T follicular helper cell (primary cell): ENCODE measurements around the gene BCL2L15.

Experiments used
- DNase-seq: peaks from one replicate; pipeline ENCODE4 v3.0.0-alpha.2; 2020; ENCODE audit warnings: low read depth
- total RNA-seq, 2 experiments: gene quantifications; one replicate each; lab custom pipeline; 2026; lab: John Stamatoyannopoulos, UW

BCL2L15 gene
- total RNA-seq, result 1.6 to 1.7 reads per million in 2 experiments

DNA sequence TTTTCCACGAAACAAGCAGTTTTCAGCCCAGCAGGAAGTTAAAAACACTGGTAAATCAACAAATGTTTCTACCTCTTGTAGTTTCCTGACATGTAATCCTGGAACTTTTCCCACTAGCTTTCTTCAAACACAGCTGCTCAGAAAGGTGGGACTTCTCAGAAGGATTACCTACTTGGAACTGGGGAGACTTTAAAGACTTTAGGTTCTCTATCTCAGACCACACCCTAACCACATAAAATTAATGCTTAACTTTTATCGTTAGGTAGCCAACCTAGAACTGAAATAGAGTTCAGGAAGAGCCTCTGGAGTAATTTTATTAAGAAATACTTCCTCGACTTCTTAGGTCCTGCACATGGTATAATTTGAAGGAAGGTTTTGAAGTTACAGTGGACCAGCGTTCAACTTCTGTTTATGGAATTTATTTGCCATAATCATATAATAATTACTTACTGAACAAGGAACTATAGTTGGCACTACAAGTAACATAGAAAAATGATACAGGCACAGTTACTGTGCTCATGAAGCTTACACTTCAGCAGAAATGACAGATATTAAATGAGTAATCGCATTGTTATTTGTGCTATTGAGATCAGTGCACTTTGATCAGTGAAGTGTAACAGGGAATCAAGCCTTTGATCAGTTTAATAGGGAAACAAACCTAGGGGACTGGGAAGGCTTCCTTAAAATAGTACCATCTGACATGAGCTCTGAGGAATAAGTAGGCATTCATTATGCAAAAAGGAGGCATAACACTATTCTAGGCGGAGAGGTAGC is at the start of gene BCL2L15:
TSS of gene BCL2L15 (minus strand) at position 180 of the 774 bp plus-strand sequence. CDS start 206 bp downstream, outside the sequence.
- DNase-seq, result no peak

- DNase-seq, result no peak
Observed at GRCh38 chr1:113937146-113937545, 49.8 kb upstream of the BCL2L15 start.

DNA sequence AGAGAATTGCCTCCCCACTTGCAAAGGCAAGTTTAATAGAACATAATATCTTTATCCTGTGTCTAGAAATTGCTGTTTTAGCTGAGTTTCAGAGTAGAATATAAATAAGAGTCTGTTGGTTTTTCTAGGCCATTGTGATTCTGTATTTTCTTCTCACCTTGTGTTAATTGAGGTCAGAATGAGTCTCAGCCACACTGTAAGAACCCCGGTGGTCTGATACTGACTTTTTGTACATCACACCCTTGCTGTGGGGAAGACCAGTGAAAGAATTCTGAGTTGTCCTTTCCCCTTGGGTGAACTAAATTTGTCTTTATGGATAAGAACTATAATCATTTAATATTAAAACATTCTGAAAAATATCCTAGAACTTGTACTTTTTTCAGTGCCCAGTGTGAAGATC is 48.6 kb upstream of the BCL2L15 start:
- no peak for DNase-seq

- no peak for DNase-seq
Observed at GRCh38 chr1:113935176-113935575, 47.8 kb upstream of the BCL2L15 start.

- DNase-seq, result no peak
Observed at GRCh38 chr1:113934511-113935055, 47.2 kb upstream of the BCL2L15 start.

DNA sequence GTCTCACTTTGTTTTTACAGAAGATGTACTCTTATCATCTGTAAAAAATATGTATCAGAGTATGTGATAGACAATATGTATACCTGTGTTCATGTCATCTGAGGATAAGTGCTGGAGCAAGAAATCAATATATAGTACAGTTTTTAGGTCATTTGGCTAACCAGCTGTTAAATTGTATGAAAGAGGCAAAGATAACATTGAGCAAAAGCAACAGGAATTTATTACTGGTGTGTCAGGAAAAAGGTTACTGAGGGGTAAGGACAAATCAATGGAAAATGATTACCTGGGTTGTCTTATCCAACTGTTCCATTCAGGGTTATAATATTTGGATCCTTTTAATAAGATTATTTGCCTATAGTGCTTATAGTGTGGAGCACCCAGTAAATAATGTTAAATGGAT is 46.6 kb upstream of the BCL2L15 start:
- DNase-seq, result no peak

- DNase-seq, result no peak
Observed at GRCh38 chr1:113931451-113931851, 44.1 kb upstream of the BCL2L15 start.

DNA sequence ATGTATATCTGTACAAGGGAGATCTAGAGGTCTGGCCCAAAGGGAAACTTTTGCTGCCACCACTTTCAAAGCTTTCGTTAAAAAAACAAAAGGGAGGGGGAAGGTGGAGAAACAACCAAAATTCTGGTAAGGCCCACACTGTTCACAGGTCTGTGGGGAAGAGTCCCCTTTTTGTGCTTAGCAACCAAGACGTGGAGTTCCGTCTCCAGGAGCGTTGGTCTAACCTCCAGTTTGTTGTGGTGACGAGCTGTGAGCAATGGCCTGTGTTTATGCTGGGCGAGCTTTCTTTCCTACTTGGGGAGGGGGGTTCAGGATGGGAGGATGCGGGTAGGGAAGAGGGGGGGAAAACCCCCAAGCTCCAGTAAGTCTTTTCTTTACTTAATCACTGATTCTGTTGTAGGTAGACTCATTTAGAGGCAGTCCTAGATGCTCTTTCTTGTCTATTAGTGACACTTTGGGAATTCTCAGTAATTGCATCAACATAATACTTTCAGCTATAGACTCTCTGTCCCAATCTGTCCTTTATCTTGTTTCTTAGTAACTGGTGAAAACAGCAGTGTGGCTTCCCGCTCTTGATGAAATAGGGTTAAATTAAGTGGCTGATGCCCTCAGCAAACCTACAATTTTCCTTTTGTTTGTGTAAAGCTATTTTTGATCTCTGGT is 43.2 kb upstream of the BCL2L15 start:
- DNase-seq, result peak; percentile 68

GRCh38 chr1:113929750-113930498 is 42.5 kb upstream of the BCL2L15 start:
- peak; percentile 69 for DNase-seq

GRCh38 chr1:113928941-113929749 is 41.8 kb upstream of the BCL2L15 start, which contains the start of gene HIPK1:
Gene HIPK1, plus strand, starts transcription at chr1:113929324.
- peak; percentile 89 for DNase-seq

GRCh38 chr1:113928187-113928930 is 41.0 kb upstream of the BCL2L15 start:
- DNase-seq, result no peak

GRCh38 chr1:113924473-113924872 is 37.1 kb upstream of the BCL2L15 start:
- DNase-seq, result no peak

- DNase-seq, result no peak
Observed at GRCh38 chr1:113922957-113923356, 35.6 kb upstream of the BCL2L15 start.

DNA sequence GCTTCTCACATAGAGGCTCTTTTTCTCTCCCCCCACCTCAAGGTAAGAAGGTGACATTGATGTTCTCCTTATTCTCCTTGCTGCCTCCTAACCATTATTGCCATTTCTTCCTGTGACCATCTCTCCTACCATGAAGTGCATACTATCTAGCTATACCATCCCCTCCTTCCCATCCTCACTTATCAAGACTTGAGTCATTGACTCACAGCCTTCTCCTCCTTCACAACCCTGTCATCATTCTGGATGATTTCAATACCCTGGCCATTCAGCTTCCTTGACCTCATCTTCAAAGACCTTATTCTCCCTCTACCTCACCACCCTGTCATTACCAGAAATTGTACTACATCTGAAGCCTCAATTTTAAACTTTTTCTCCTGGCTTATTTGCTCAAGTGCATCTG is 30.9 kb upstream of the BCL2L15 start:
- DNase-seq, result no peak

GRCh38 chr1:113917400-113918082 is 30.2 kb upstream of the BCL2L15 start:
- no peak for DNase-seq

GRCh38 chr1:113916974-113917373 is 29.6 kb upstream of the BCL2L15 start:
- no peak for DNase-seq

- DNase-seq, result no peak
Observed at GRCh38 chr1:113913887-113914664, 26.7 kb upstream of the BCL2L15 start.

GRCh38 chr1:113913312-113913668 is 25.9 kb upstream of the BCL2L15 start:
- no peak for DNase-seq

GRCh38 chr1:113912594-113913311 is 25.4 kb upstream of the BCL2L15 start:
- DNase-seq, result no peak
